K562 (cell line): ENCODE data around the gene PRR35. TPM values are rescaled to one million over a fixed set of nuclear protein-coding genes. Genes with fewer than 3 reads are reported as not detected.
A peak's percentile ranks its signal among the peaks of the same experiment; 100 is the strongest.

ENCODE experiments used
- BHLHE40 ChIP-seq: IDR thresholded peaks from 2 replicates; pipeline ENCODE4 v1.6.1; 2011; ENCODE audit warnings: low read length, improper control_type of control experiment
- CLOCK ChIP-seq: fragments of 250-450 bp; sonication (Bioruptor Pico); IDR thresholded peaks from 2 replicates; pipeline ENCODE4 v1.4.0; 2020; ENCODE audit warnings: mild to moderate bottlenecking, moderate library complexity, borderline replicate concordance
- GABPB1 ChIP-seq: sonication (generic); formaldehyde crosslinking; IDR thresholded peaks from 2 replicates; pipeline ENCODE4 v1.8.0; 2022; ENCODE audit warnings: mild to moderate bottlenecking, missing genetic modification reagents
- HMG20A ChIP-seq: fragments of 450-650 bp; formaldehyde crosslinking; conservative IDR thresholded peaks from 2 replicates; pipeline ENCODE4 v1.4.0; 2020; ENCODE audit warnings: mild to moderate bottlenecking, mixed read lengths
- ID3 ChIP-seq, 2 experiments: fragments of 250-450 bp in 1 of 2; fragments of 450-650 bp in 1 of 2; sonication (Bioruptor Pico) in 1 of 2; IDR thresholded peaks; 2 replicates each; pipeline versions ENCODE4 v1.6.1 to v1.8.0; 2016 to 2021; ENCODE audit warnings: mild to moderate bottlenecking in 2 of 2, moderate library complexity in 2 of 2, missing compliant biosample characterization in 1 of 2, missing genetic modification characterization in 1 of 2
- IRF2 ChIP-seq: sonication (generic); formaldehyde crosslinking; IDR thresholded peaks from 2 replicates; pipeline ENCODE4 v1.8.1; 2022; ENCODE audit warnings: mild to moderate bottlenecking, missing genetic modification reagents
- MITF ChIP-seq: IDR thresholded peaks from 2 replicates; pipeline ENCODE4 v1.6.1; 2014; ENCODE audit warnings: antibody characterized with exemption
- NCOA6 ChIP-seq: fragments of 450-650 bp; IDR thresholded peaks from 2 replicates; pipeline ENCODE4 v1.6.1; 2017; ENCODE audit warnings: mild to moderate bottlenecking
- NUFIP1 ChIP-seq: fragments of 450-650 bp; IDR thresholded peaks from 2 replicates; pipeline ENCODE4 v1.6.1; 2018; ENCODE audit not compliant: partially characterized antibody
- PML ChIP-seq: IDR thresholded peaks from 2 replicates; pipeline ENCODE4 v1.6.1; 2012; ENCODE audit warnings: low read length, inconsistent platforms
- POLR2H ChIP-seq: IDR thresholded peaks from 2 replicates; pipeline ENCODE4 v1.6.1; 2016; ENCODE audit warnings: missing genetic modification characterization, low read depth, mild to moderate bottlenecking, control low read depth, missing compliant biosample characterization, moderate library complexity
- SMARCE1 ChIP-seq: fragments of 450-650 bp; IDR thresholded peaks from 2 replicates; pipeline ENCODE4 v1.7.1; 2016; ENCODE audit warnings: mild to moderate bottlenecking
- SNIP1 ChIP-seq: fragments of 450-650 bp; IDR thresholded peaks from 2 replicates; pipeline ENCODE4 v1.7.1; 2017; ENCODE audit warnings: low read depth, mild to moderate bottlenecking
- TBL1XR1 ChIP-seq, 2 experiments: IDR thresholded peaks; 2 replicates each; pipeline ENCODE4 v1.6.1; 2012; ENCODE audit warnings: improper control_type of control experiment in 2 of 2, low read length in 2 of 2, mild to moderate bottlenecking in 1 of 2
- TSC22D4 ChIP-seq: fragments of 450-650 bp; IDR thresholded peaks from 2 replicates; pipeline ENCODE4 v1.6.1; 2016; ENCODE audit warnings: missing genetic modification characterization, missing biosample characterization, control low read depth
- ZBTB43 ChIP-seq: sonication (generic); formaldehyde crosslinking; IDR thresholded peaks from 2 replicates; pipeline ENCODE4 v1.8.0; 2023; ENCODE audit warnings: mild to moderate bottlenecking, missing genetic modification reagents
- ZBTB8A ChIP-seq: fragments of 450-650 bp; IDR thresholded peaks from 2 replicates; pipeline ENCODE4 v1.6.1; 2018; ENCODE audit warnings: mild to moderate bottlenecking, moderate library complexity; ENCODE audit not compliant: partially characterized antibody
- ZEB2 ChIP-seq: fragments of 450-650 bp; IDR thresholded peaks from 2 replicates; pipeline ENCODE4 v1.6.1; 2016
- ZNF165 ChIP-seq: fragments of 250-450 bp; sonication (Bioruptor Pico); IDR thresholded peaks from 2 replicates; pipeline ENCODE4 v1.4.0; 2020; ENCODE audit warnings: borderline replicate concordance
- ZNF175 ChIP-seq: fragments of 200-800 bp; sonication (Bioruptor generic); IDR thresholded peaks from 2 replicates; pipeline ENCODE4 v1.6.1; 2016; ENCODE audit warnings: low read depth, mild to moderate bottlenecking, missing genetic modification characterization, missing compliant biosample characterization
- ZNF197 ChIP-seq: fragments of 200-800 bp; sonication (Bioruptor generic); IDR thresholded peaks from 2 replicates; pipeline ENCODE4 v1.6.1; 2016; ENCODE audit warnings: low read depth, missing genetic modification characterization, missing compliant biosample characterization
- ZNF561 ChIP-seq: fragments of 450-650 bp; formaldehyde crosslinking; conservative IDR thresholded peaks from 2 replicates; pipeline ENCODE4 v1.4.0; 2020; ENCODE audit warnings: mild to moderate bottlenecking, moderate library complexity
- ZNF644 ChIP-seq: fragments of 200-800 bp; sonication (Bioruptor generic); IDR thresholded peaks from 2 replicates; pipeline ENCODE4 v1.6.1; 2016; ENCODE audit warnings: low read depth, missing genetic modification characterization, missing compliant biosample characterization
- polyA plus RNA-seq, 8 experiments: library from polyadenylated mRNA; depleted of rRNA in 4 of 8; stranded (reverse) in 5 of 8; unstranded in 3 of 8; fragments of >200 nt; fragmentation: Nextera tagmentation in 2 of 8; fragmentation: Illumina TruSeq in 1 of 8; extraction: Ambion mirVana in 2 of 8; extraction: Trizol in 1 of 8; gene quantifications; 2 replicates each; pipeline versions ENCODE4 v1.2.1 to v1.2.3, GENCODE V29; 2011 to 2014; ENCODE audit warnings: inconsistent platforms in 1 of 8, missing spikeins in 1 of 8
- total RNA-seq, 7 experiments: library from RNA; depleted of rRNA in 6 of 7; stranded (reverse); fragments of >200 nt in 6 of 7; fragmentation: Illumina TruSeq in 2 of 7; extraction: Trizol in 2 of 7; gene quantifications; 2 replicates each; pipeline versions ENCODE4 v1.2.1 to v1.2.3, GENCODE V29; 2011 to 2021; ENCODE audit warnings: low replicate concordance in 1 of 7

Gene PRR35
- total and polyA plus RNA-seq, 9 of the 15 experiments (the other 6 are each of a cell fraction or from before 2014, with no cell fraction given), result 0.17 to 0.45 (median 0.21) TPM; not detected in 5

- TF ChIP-seq MITF, result no peak
- TF ChIP-seq SMARCE1, result no peak
- TF ChIP-seq HMG20A (CRISPR knock-in tag), result no peak
- no peak for TF ChIP-seq ZNF175 (CRISPR knock-in tag)
- no peak for TF ChIP-seq PML
- no peak for TF ChIP-seq NCOA6
- no peak for TF ChIP-seq IRF2 (CRISPR knock-in tag)
- TF ChIP-seq ZNF644 (tag), result no peak
- TF ChIP-seq ZNF165 (CRISPR knock-in tag), result no peak
- TF ChIP-seq POLR2H (tag), result no peak
- no peak for TF ChIP-seq SNIP1
- TF ChIP-seq ZNF197 (CRISPR knock-in tag), result no peak
- no peak for TF ChIP-seq ZBTB8A
- TF ChIP-seq GABPB1 (CRISPR knock-in tag), result no peak
- no peak for TF ChIP-seq ZNF561 (CRISPR knock-in tag)
- TF ChIP-seq NUFIP1, result no peak
- TF ChIP-seq BHLHE40, result peak; percentile 61; the same call in 1 of the 2 replicates
- peak; percentile 79; the same call in 1 of the 2 replicates for TF ChIP-seq ZBTB43 (CRISPR knock-in tag)
- no peak for TF ChIP-seq ZEB2
- no peak for TF ChIP-seq TSC22D4 (tag)
- TF ChIP-seq TBL1XR1 (IDR thresholded peaks at IDR 0.05; ENCODE audit: low read length in 2 of 2), result no peak
- TF ChIP-seq ID3 (CRISPR knock-in tag; IDR thresholded peaks at IDR 0.05), result no peak
- TF ChIP-seq ID3 (tag; IDR thresholded peaks at IDR 0.05), result no peak
- no peak for TF ChIP-seq CLOCK (CRISPR knock-in tag)
Measured at GRCh38 chr16:561957-562938, 2.1 kb downstream of the PRR35 start (continued).
